ENCODE results near the gene ATP6V0A1. TPM values are rescaled to one million over a fixed set of nuclear protein-coding genes. Genes with fewer than 3 reads are reported as not detected.

Gene ATP6V0A1
- total and polyA plus RNA-seq, 8 donors = 22.8 to 55.9 (median 33.2) TPM

GRCh38 chr17:42493319-42493718 is 34.6 kb downstream of the ATP6V0A1 start:
- intact Hi-C loops (cut with DNase I) = no loop called here
- Histone ChIP-seq H3K27ac (no peak overlapping the region), H3K36me3 (peaks cover 0 to 45% (median 7%) of the 10 kb centered on the region in 3 donors), H3K9me3 (no peaks in the 10 kb centered on the region), H3K4me3 (no peak overlapping the region), H3K27me3 (no peaks in the 10 kb centered on the region), H3K4me1 (no peaks in the 10 kb centered on the region)
- peak in 2 of 4 donors; percentile 44 to 53 for ATAC-seq
- TF ChIP-seq CTCF (IDR thresholded peaks at IDR 0.05) = no peak
- no peak for FAIRE-seq
- DNase-seq = no peak
- 40 to 42% methylated on average over 3 of the region's 3 CpGs for WGBS, 2 donors

- Histone ChIP-seq H3K4me3 (no peak overlapping the region), H3K9me3 (no peaks in the 10 kb centered on the region), H3K4me1 (no peaks in the 10 kb centered on the region), H3K27ac (no peak overlapping the region), H3K27me3 (no peaks in the 10 kb centered on the region), H3K36me3 (peaks cover 0 to 43% (median 4%) of the 10 kb centered on the region in 3 donors)
- intact Hi-C loops (cut with DNase I) = no loop called here
- no peak for FAIRE-seq
- 67 to 83% methylated on average over 4 of the region's 4 CpGs for whole genome bisulfite sequencing, 2 donors
- ATAC-seq = no peak
- no peak for DNase-seq
- no peak for TF ChIP-seq CTCF (IDR thresholded peaks at IDR 0.05)
Observed at GRCh38 chr17:42494673-42495072, 36.0 kb downstream of the ATP6V0A1 start.

- no peak overlapping the region for H3K4me3 ChIP-seq
- H3K36me3 ChIP-seq = peaks cover 0 to 47% (median 0%) of the 10 kb centered on the region in 3 donors
- H3K9me3 ChIP-seq = no peaks in the 10 kb centered on the region
- FAIRE-seq = no peak
- DNase-seq = no peak
- WGBS, 2 donors = 95 to 96% methylated on average over 4 of the region's 4 CpGs
- no peak overlapping the region for H3K27ac ChIP-seq
- no peaks in the 10 kb centered on the region for H3K4me1 ChIP-seq
- no peak for ATAC-seq
- no peak for TF ChIP-seq CTCF (IDR thresholded peaks at IDR 0.05)
- H3K27me3 ChIP-seq = no peaks in the 10 kb centered on the region
- intact Hi-C loops (cut with DNase I) = no loop called here
Observed at GRCh38 chr17:42498828-42499227, 40.1 kb downstream of the ATP6V0A1 start.

GRCh38 chr17:42502091-42502490 is 43.4 kb downstream of the ATP6V0A1 start:
- intact Hi-C loops (cut with DNase I) = no loop called here
- Histone ChIP-seq H3K4me1 (no peaks in the 10 kb centered on the region), H3K9me3 (no peaks in the 10 kb centered on the region), H3K4me3 (no peak overlapping the region), H3K27ac (no peak overlapping the region), H3K27me3 (no peaks in the 10 kb centered on the region), H3K36me3 (peaks cover 0 to 27% (median 4%) of the 10 kb centered on the region in 3 donors)
- no peak for DNase-seq
- no peak for ATAC-seq
- no peak for TF ChIP-seq CTCF (IDR thresholded peaks at IDR 0.05)
- WGBS, 2 donors = 87 to 91% methylated on average over 5 of the region's 5 CpGs
- FAIRE-seq = no peak

GRCh38 chr17:42502926-42503325 is 44.2 kb downstream of the ATP6V0A1 start:
- FAIRE-seq (no peak), DNase-seq (no peak), ATAC-seq (no peak)
- intact Hi-C loops (cut with DNase I) = no loop called here
- Histone ChIP-seq H3K4me3 (no peak overlapping the region), H3K27ac (no peak overlapping the region), H3K9me3 (no peaks in the 10 kb centered on the region), H3K4me1 (no peaks in the 10 kb centered on the region), H3K27me3 (no peaks in the 10 kb centered on the region), H3K36me3 (peaks cover 0 to 27% (median 4%) of the 10 kb centered on the region in 3 donors)
- 91 to 100% methylated on average over 1 of the region's 1 CpG for WGBS, 2 donors
- TF ChIP-seq CTCF (IDR thresholded peaks at IDR 0.05) = no peak

All from pancreas (tissue), 10 donors.